SJSA1 (cell line): ENCODE data around the gene LRPAP1. TPM values are rescaled to one million over a fixed set of nuclear protein-coding genes. Genes with fewer than 3 reads are reported as not detected.

Source experiments
- DNase-seq, 2 experiments: peaks; one replicate each; pipeline ENCODE4 v3.0.0-alpha.2; 2015 to 2020; ENCODE audit warnings: low spot score in 2 of 2, low read depth in 1 of 2
- H3K27ac ChIP-seq: fragments of 250-450 bp; sonication (Bioruptor Pico); 2 replicates; pipeline ENCODE4 v1.5.1; 2020; ENCODE audit warnings: mild to moderate bottlenecking, moderate library complexity
- H3K27me3 ChIP-seq: fragments of 250-450 bp; sonication (Bioruptor Pico); replicated peaks from 2 replicates; pipeline ENCODE4 v1.5.1; 2020; ENCODE audit warnings: mild to moderate bottlenecking, moderate library complexity
- H3K36me3 ChIP-seq: fragments of 250-450 bp; sonication (Bioruptor Pico); 2 replicates; pipeline ENCODE4 v1.5.1; 2020; ENCODE audit warnings: mild to moderate bottlenecking
- H3K4me1 ChIP-seq: fragments of 250-450 bp; sonication (Bioruptor Pico); replicated peaks from 2 replicates; pipeline ENCODE4 v1.6.1; 2021; ENCODE audit warnings: mild to moderate bottlenecking
- H3K4me3 ChIP-seq: fragments of 250-450 bp; sonication (Bioruptor Pico); 2 replicates; pipeline ENCODE4 v1.5.1; 2020; ENCODE audit warnings: mild to moderate bottlenecking
- H3K9me3 ChIP-seq: fragments of 250-450 bp; sonication (Bioruptor Pico); replicated peaks from 2 replicates; pipeline ENCODE4 v1.5.1; 2020; ENCODE audit warnings: mild to moderate bottlenecking
- total RNA-seq: library from RNA; depleted of rRNA; stranded (reverse); fragments of >200 nt; shearing (Covaris generic); gene quantifications from 2 replicates; pipeline ENCODE4 v1.2.3, GENCODE V29; 2014

Gene LRPAP1
- total RNA-seq, 1 experiment from 2014 or later: 148 TPM

DNA sequence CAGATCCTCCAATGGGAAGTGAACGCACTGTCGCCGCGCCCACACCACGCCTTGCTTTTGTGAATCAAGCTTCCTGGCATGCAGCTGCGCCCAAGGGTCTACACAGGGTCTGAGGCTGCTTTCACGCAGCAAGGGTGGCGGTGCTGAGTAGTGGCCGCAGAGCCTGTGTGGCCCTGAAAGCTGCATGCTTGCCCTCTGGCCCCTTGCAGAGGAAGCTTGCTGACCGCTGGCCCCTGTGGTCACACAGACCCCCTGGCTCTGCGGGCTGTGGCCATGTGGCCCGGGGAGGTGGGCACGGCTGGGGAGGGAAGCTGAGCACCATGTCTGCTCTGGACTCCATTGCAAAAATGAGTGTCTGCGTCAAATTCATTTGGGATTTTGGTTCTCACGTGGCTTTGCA, 60.3 kb downstream of the LRPAP1 start:
- no peaks in the 10 kb centered on the region for H3K27me3 ChIP-seq
- H3K4me3 ChIP-seq: no peak overlapping the region
- no peak for DNase-seq
- no peaks in the 10 kb centered on the region for H3K36me3 ChIP-seq
- H3K27ac ChIP-seq: no peak overlapping the region
- H3K9me3 ChIP-seq: no peaks in the 10 kb centered on the region
- H3K4me1 ChIP-seq: no peaks in the 10 kb centered on the region

DNA sequence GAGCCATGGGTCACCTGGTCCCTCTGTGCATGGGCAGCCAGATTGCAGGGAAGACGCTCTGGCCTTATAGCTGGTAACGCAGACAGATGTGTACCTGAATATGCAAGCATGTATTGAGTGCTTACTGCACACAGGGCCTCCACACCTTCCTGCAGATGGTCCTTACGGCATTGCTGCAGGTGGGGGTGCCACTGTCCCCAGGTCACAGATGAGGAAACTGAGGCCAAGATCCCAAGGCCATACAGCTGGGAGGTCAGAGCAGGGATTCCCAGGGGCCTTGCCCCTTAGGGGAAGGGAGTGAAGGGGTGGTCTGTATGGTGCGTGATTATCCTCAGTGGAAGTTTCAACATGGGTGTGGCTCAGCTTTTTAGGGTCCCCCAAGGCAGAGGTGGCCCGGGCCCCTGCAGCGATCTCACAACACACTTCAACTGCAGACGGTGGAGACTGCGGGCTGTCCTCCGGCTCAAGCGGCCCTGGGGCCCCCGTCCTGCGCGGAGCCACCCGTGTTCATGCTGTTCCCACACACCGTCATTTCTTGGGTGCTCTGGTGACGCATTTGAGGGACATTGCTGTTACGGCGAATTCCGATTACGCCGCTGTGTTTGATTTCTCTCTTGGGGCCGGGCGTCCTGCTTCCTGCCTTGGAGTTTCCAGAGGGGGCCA, 61.0 kb downstream of the LRPAP1 start:
- Histone ChIP-seq H3K4me1 (no peaks in the 10 kb centered on the region), H3K27ac (no peak overlapping the region), H3K27me3 (no peaks in the 10 kb centered on the region), H3K36me3 (no peaks in the 10 kb centered on the region), H3K4me3 (no peak overlapping the region), H3K9me3 (no peaks in the 10 kb centered on the region)
- no peak for DNase-seq

DNA sequence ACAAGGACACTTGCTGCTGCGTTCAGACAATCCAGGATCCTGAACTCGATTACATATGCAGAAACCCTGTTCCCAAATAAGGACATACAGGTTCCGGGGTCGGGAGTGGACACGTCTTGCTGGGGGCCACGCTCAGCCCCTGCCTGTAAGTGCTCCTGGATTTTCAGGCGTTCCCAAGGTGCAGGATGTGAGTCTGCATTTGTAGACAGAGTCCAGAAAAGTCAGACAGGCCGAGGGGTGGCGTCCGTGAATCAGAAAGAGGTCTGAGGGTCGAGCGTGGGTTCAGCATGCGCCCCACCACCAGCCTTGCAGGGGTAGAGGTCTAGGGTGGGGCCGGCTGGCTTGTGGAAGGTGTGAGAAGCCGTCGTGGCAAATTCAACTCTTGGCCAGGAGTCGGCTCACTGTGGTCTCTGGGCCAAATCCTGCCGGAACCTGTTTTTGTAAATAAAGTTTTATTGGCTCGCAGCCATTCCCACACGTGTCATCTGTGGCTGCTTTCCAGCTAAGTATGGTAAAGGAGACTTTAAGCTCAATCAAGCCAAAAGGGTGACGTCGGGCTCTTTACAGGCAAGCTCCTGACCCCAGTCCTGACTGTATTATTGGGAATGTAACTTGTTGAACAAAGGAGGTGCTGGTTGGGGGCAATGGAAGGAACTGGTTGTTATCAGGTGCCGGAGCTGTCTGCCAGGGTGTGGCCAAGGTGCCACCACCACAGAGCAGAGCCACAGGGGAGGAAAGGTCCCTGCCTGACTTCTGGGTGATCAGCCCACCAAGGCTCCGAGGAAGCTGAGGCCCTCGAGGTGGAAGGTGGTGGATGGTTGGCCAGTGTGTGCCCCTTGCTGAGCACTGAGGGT, 61.8 kb downstream of the LRPAP1 start:
- no peaks in the 10 kb centered on the region for H3K36me3 ChIP-seq
- H3K4me3 ChIP-seq: no peak overlapping the region
- no peaks in the 10 kb centered on the region for H3K27me3 ChIP-seq
- no peaks in the 10 kb centered on the region for H3K4me1 ChIP-seq
- no peaks in the 10 kb centered on the region for H3K9me3 ChIP-seq
- H3K27ac ChIP-seq: no peak overlapping the region
- no peak for DNase-seq

DNA sequence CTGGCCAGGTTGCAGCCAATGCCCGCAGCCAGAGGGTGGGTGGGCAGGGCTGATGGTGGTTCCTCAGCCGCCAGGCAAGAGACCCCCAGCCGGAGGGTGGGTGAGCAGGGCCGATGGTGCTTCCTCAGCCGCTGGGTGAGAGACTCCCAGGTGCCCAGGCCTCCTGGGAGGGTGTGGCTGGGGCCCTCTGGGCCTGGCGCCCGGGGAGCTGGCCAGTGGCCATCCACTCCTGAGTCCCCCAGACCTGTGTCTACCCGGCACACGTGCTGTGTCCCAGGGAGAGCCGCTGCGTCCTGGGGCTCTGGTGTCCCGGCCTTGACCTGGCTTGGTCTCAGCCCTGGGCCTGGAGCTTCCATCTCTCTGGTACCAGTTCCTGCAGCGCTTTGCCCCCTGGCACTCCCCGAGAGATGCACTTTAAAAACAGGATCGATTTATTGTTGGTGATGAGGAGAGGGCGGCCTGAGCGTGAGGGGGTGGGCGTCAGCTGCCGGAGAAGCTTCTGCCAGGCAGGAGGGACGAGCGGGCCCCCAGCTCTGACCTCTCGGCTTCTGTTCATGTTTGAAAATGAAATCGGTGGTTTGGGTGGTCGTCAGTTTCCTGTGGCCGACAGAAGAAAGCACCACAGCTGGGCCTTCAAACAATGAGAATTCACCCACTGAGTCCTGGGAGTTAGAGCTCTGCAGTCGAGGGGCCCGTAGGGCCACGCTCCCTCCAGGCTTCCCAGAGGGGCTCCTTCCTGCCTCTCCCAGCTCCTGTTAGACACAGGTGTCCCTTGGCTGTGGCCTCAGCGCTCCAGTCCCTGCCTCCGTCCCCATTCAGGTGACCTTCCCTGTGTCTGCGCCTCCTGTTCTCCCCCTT, 62.6 kb downstream of the LRPAP1 start:
- no peak overlapping the region for H3K27ac ChIP-seq
- DNase-seq: no peak
- H3K9me3 ChIP-seq: no peaks in the 10 kb centered on the region
- no peaks in the 10 kb centered on the region for H3K36me3 ChIP-seq
- H3K27me3 ChIP-seq: no peaks in the 10 kb centered on the region
- H3K4me1 ChIP-seq: no peaks in the 10 kb centered on the region
- H3K4me3 ChIP-seq: no peak overlapping the region

- no peak overlapping the region for H3K27ac ChIP-seq
- H3K36me3 ChIP-seq: no peaks in the 10 kb centered on the region
- no peaks in the 10 kb centered on the region for H3K27me3 ChIP-seq
- DNase-seq: no peak
- H3K9me3 ChIP-seq: no peaks in the 10 kb centered on the region
- no peak overlapping the region for H3K4me3 ChIP-seq
- H3K4me1 ChIP-seq: no peaks in the 10 kb centered on the region
These were observed 63.4 kb downstream of the LRPAP1 start for GRCh38 chr4:3468804-3469203.

GRCh38 chr4:3468154-3468553, 64.1 kb downstream of the LRPAP1 start:
- Histone ChIP-seq H3K4me1 (no peaks in the 10 kb centered on the region), H3K36me3 (no peaks in the 10 kb centered on the region), H3K27me3 (no peaks in the 10 kb centered on the region), H3K9me3 (no peaks in the 10 kb centered on the region), H3K27ac (no peak overlapping the region), H3K4me3 (no peak overlapping the region)
- DNase-seq: no peak

DNA sequence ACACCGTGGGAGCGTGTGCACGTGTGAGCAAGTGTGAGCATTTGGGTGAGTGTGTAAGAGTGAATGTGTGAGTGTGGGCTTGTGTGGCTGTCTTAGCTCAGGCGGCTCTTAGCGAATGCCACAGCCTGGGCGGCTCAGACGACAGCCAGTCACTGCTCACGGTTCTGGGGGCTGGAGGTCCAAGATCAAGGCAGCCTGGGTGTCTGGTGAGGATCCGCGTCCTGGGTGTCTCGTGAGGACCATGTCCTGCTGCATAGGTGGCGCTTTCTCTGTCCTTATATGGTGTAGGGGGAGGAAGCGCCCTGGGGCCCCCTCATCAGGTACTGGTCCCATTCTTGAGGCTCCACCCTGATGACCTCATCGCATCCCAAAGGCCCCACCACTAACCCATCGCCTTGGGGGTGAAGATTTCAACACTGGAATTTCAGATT, 64.6 kb downstream of the LRPAP1 start:
- Histone ChIP-seq H3K9me3 (no peaks in the 10 kb centered on the region), H3K36me3 (no peaks in the 10 kb centered on the region), H3K27ac (no peak overlapping the region), H3K4me1 (no peaks in the 10 kb centered on the region), H3K27me3 (no peaks in the 10 kb centered on the region), H3K4me3 (no peak overlapping the region)
- no peak for DNase-seq

GRCh38 chr4:3466691-3467600, 65.3 kb downstream of the LRPAP1 start:
- DNase-seq: no peak
- Histone ChIP-seq H3K4me1 (no peaks in the 10 kb centered on the region), H3K9me3 (no peaks in the 10 kb centered on the region), H3K27me3 (no peaks in the 10 kb centered on the region), H3K36me3 (no peaks in the 10 kb centered on the region), H3K27ac (no peak overlapping the region), H3K4me3 (no peak overlapping the region)

DNA sequence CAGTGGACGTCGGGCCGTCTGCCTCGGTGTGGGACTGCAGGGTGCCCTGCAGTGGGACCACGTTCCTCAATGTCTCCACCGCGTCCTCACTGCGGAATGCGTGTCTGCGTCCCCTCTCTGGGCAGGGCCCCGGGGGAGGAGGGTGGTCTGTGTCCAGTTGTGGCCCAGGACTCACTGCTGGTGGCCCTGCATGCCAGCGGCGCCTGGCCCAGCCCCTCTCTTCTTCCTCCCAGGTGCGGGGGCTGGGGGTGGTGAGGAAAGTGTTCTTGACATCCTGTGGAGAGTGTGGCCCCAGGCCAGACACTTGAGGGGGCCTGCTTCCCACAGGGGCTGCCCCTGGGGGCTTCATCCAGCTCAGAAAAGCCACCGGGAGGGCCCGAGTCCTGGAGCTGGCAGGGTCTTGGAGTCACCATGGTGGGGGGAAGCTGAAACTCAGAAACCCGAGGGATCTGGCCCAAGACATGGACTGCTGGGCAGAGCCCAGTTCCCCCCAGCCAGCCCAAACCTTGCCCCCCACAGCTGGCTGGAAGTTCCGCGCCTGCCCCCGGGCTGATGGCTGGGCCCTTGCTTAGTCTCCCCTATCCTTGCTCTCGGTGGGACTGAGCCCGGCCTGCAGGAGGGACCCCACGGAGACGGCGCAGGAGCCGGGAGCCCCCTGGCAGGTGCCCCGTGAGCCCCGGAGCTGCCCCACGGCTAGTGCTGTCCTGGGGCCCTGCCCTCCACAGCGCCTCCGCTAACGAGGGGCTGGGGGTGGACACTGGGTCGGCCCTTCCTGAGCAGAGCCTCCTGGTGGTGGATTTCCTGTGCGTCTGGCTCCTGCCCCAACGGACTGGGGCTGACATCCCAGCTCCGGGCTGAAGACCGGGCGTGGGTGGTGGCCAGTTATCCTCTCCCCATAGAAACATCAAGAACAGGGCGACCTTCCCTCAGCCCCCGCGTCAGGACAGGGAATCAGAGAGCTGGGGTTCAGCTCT, 66.2 kb downstream of the LRPAP1 start:
- Histone ChIP-seq H3K9me3 (no peaks in the 10 kb centered on the region), H3K36me3 (no peaks in the 10 kb centered on the region), H3K27ac (no peak overlapping the region), H3K4me1 (no peaks in the 10 kb centered on the region), H3K27me3 (no peaks in the 10 kb centered on the region), H3K4me3 (no peak overlapping the region)
- no peak for DNase-seq

DNA sequence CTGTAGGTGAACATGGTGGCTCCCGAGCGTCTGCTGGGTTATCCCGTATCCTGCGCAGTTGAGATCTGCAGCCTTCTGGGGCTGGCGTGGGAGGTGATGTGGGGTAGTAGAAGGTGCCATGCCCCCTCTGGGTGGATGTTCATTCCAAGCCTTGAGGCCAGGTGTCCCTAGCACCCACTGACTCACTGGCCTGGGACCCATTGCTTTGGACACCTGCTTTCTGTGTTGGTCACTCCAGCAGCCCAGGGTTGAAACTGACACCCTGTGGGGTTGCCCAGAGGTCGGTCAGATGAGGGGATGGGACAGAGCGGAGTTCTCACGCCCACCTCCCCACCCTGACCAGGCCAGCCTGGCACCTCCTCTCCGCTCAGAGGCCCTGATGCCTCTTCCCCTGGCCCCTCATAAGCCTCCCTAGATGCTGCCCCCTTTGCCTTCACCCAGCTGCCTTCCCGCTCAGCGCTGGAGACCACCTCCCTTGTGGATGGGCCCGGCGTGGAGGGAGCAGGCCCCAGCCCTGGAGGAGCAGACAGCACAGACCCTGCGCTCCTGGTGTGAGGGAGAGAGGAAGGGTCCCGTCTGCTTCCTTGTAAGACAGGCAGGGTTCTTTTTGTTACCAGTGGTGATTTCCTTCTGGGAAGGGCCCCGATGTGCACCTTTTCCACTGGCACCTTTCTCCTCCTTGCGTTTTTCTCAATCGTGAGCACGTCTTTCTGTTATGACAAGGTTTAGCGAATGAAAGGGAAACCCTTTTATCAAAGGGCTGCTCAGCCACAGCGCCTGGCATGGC, 67.1 kb downstream of the LRPAP1 start:
- Histone ChIP-seq H3K4me3 (no peak overlapping the region), H3K27me3 (no peaks in the 10 kb centered on the region), H3K36me3 (no peaks in the 10 kb centered on the region), H3K9me3 (no peaks in the 10 kb centered on the region), H3K4me1 (no peaks in the 10 kb centered on the region), H3K27ac (no peak overlapping the region)
- no peak for DNase-seq

DNA sequence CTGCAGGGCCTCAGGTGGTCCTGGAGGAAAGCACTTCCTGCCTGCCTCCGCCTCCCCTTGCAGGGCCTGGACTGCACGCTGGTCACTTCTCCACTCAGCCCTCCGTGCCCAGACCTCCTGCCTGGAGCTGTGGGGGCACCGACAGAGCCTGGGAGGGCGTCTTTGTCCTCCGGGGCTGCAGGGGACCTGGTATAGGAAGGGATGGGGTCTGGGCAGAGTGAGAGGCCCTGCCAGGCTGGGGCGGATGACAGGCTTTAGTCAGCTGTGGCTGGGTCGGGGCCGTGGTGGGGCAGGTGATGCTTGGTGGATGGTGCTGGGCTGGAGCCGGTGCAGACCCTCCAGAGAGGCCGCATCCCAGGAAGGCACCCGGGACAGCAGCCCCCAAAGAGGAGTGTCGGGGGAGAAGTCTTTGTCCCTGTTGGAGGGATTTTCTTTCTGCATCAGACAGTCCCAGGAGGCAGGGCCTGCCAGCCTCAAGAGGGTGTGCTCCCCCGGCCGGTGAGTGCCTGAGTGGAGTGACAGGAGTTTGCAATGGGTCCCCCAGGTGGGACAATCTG, 67.8 kb downstream of the LRPAP1 start:
- no peaks in the 10 kb centered on the region for H3K36me3 ChIP-seq
- H3K27ac ChIP-seq: no peak overlapping the region
- H3K9me3 ChIP-seq: no peaks in the 10 kb centered on the region
- no peak for DNase-seq
- no peaks in the 10 kb centered on the region for H3K27me3 ChIP-seq
- H3K4me1 ChIP-seq: no peaks in the 10 kb centered on the region
- no peak overlapping the region for H3K4me3 ChIP-seq
